Measurements from ENCODE around the gene MDH1B.

Gene MDH1B

DNA sequence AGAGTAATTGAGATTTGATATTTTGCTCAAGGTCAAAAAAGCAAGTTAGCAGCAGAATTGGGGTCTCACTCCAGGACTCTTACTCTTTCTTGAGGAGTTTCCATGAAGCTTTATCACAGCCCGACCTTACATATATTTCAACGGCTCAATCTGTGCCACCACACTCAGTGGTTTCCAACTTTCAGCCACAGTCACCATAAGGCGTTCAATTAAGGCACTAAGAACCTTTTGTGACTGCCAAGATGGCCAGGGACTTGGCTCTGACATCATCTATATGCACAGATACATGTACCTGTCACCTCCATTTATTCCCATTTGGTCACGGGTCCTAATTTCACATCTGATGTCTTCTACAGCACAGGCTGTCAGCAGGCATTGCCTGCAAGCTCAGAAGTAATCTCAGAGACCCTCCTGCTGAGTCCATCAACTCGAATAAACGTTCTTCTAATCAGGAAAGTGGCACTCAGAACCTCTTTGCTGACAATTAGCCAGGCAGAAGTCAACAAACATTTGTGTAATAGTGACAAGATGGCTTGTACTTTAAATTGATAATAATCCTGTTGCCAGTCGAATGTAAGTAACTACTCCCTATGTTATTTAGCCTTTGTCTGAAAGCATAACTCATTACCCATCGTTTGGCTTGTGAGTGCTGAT, 63.0 kb downstream of the MDH1B start:
- DNase-seq = no peak
- no peak overlapping the region for H2BK120ac ChIP-seq (ENCODE audit: low read depth, low read length)
- WGBS = 61% methylated on average over 6 of the region's 8 CpGs

DNA sequence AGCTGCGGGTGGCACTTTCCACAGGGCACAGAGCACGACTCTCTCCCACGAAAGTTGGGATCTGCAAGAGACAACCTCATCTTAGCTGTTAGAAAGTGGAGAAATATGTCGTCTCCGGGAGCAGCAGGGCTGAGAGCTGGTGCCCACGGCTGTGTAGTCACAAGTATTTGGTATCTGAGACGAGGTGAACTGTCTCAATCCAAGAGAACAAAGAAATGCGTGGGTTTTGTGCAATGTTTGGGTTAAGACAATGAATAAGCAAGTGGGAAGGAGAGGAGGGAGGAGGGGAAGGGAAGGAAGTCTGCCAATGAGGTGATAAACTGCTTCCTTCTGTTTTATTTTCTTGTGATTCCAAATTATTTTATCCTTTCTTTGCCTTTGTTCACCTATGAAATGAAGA, 65.0 kb downstream of the MDH1B start:
- H2BK5ac ChIP-seq (ENCODE audit: low read depth, low read length, poor library complexity, severe bottlenecking) = no peak overlapping the region
- H2BK15ac ChIP-seq (ENCODE audit: low read depth, poor library complexity, severe bottlenecking) = no peak overlapping the region
- no peak overlapping the region for H2AFZ ChIP-seq (ENCODE audit: low read depth, low read length)
- no peaks in the 10 kb centered on the region for H3K36me3 ChIP-seq (ENCODE audit: control insufficient read depth in 1 of 2, insufficient read depth in 2 of 2, low read depth in 1 of 2, low read length in 2 of 2)
- no peaks in the 10 kb centered on the region for H3K4me1 ChIP-seq (ENCODE audit: control insufficient read depth, insufficient read depth, low read depth, low read length)
- no peaks in the 10 kb centered on the region for H3K9me3 ChIP-seq (ENCODE audit: control insufficient read depth, low read length)
- no peak overlapping the region for H3K4me2 ChIP-seq (ENCODE audit: low read length, poor library complexity, severe bottlenecking)
- WGBS = 66% methylated on average over 8 of the region's 8 CpGs
- no peak overlapping the region for H2AK5ac ChIP-seq (ENCODE audit: low read length, severe bottlenecking)
- no peak overlapping the region for H3K9ac ChIP-seq (ENCODE audit: low read length)
- DNase-seq = no peak
- no peak overlapping the region for H2BK12ac ChIP-seq (ENCODE audit: low read length in 2 of 2)
- no peak overlapping the region for H3K14ac ChIP-seq (ENCODE audit: low read length in 2 of 2)
- no peak overlapping the region for H2BK120ac ChIP-seq (ENCODE audit: low read depth, low read length)
- H3K4me3 ChIP-seq (ENCODE audit: insufficient read depth in 1 of 2, low read depth in 1 of 2, low read length in 2 of 2) = no peak overlapping the region
- H3K27ac ChIP-seq (ENCODE audit: low read length, poor library complexity, severe bottlenecking) = no peak overlapping the region
- no peaks in the 10 kb centered on the region for H3K79me1 ChIP-seq (replicated peaks; ENCODE audit: low read length, poor library complexity, severe bottlenecking)
- H3K18ac ChIP-seq (ENCODE audit: low read depth in 1 of 2, low read length in 2 of 2) = no peak overlapping the region
- H3K27me3 ChIP-seq (ENCODE audit: control insufficient read depth in 1 of 2, insufficient read depth in 1 of 2, low read length in 2 of 2) = peaks cover 0 to 21% of the 10 kb centered on the region in 2 experiments
- no peak overlapping the region for H3K23ac ChIP-seq (ENCODE audit: low read length in 2 of 2)
- H4K91ac ChIP-seq (ENCODE audit: low read length) = no peak overlapping the region
- H3K4ac ChIP-seq (ENCODE audit: low read depth in 1 of 2, low read length in 2 of 2) = no peak overlapping the region
- H4K8ac ChIP-seq (ENCODE audit: low read length) = no peak overlapping the region

More for the DNA sequence above, 63.0 kb downstream of the MDH1B start:
- Histone ChIP-seq H2BK12ac (ENCODE audit: low read length in 2 of 2) (no peak overlapping the region), H3K4me1 (ENCODE audit: control insufficient read depth, insufficient read depth, low read depth, low read length) (no peaks in the 10 kb centered on the region), H3K4me2 (ENCODE audit: low read length, poor library complexity, severe bottlenecking) (no peak overlapping the region), H2AK5ac (ENCODE audit: low read length, severe bottlenecking) (no peak overlapping the region), H2BK5ac (ENCODE audit: low read depth, low read length, poor library complexity, severe bottlenecking) (no peak overlapping the region), H3K9ac (ENCODE audit: low read length) (no peak overlapping the region), H3K18ac (ENCODE audit: low read depth in 1 of 2, low read length in 2 of 2) (no peak overlapping the region), H4K91ac (ENCODE audit: low read length) (no peak overlapping the region), H4K8ac (ENCODE audit: low read length) (no peak overlapping the region), H3K36me3 (ENCODE audit: control insufficient read depth in 1 of 2, insufficient read depth in 2 of 2, low read depth in 1 of 2, low read length in 2 of 2) (no peaks in the 10 kb centered on the region), H3K27ac (ENCODE audit: low read length, poor library complexity, severe bottlenecking) (no peak overlapping the region), H3K14ac (ENCODE audit: low read length in 2 of 2) (no peak overlapping the region), H3K4ac (ENCODE audit: low read depth in 1 of 2, low read length in 2 of 2) (no peak overlapping the region), H3K27me3 (ENCODE audit: control insufficient read depth in 1 of 2, insufficient read depth in 1 of 2, low read length in 2 of 2) (peaks cover 0 to 24% of the 10 kb centered on the region in 2 experiments), H2AFZ (ENCODE audit: low read depth, low read length) (no peak overlapping the region), H2BK15ac (ENCODE audit: low read depth, poor library complexity, severe bottlenecking) (no peak overlapping the region), H3K79me1 (replicated peaks; ENCODE audit: low read length, poor library complexity, severe bottlenecking) (no peaks in the 10 kb centered on the region), H3K4me3 (ENCODE audit: insufficient read depth in 1 of 2, low read depth in 1 of 2, low read length in 2 of 2) (no peak overlapping the region), H3K9me3 (ENCODE audit: control insufficient read depth, low read length) (no peaks in the 10 kb centered on the region), H3K23ac (ENCODE audit: low read length in 2 of 2) (no peak overlapping the region)

DNA sequence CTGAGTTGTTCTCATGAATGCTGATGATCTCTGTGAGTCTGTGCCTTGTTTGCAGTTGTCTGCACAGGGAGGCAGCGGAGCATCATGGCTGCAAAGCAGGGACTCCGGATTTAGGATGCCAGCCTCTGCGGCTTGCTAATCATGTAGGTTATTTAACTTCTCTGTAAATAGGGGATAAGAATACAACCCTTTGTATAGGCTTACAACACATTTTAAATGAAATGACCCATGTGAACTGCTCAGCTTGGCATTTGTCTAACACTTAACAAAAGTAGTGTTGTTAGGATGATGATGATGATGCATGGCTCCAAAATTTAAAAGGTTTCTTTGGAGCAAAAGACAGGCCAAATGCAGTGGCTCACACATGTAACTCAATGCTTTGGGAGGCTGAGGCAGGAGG, 66.3 kb downstream of the MDH1B start:
- no peak overlapping the region for H3K4ac ChIP-seq (ENCODE audit: low read depth in 1 of 2, low read length in 2 of 2)
- whole genome bisulfite sequencing = 86% methylated on average over 1 of the region's 3 CpGs

DNA sequence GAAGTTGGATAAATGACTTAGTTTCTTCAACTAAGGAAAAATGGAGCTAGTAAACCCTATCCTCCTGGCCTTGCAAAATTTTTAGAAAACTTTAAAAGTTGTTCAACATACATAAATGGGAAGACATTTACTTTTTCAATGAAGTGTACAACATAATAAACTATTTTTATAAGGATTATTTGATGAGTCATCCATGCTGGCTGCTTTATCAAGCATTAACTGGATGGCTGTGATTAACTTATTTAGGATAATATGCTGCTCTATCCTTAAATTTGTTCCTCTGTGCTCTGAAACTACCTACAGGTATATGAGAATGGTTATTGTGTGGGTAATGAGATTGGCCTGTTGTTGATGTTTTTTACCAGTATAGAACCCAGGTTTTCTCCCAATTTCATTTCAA, 68.2 kb downstream of the MDH1B start:
- Histone ChIP-seq H3K14ac (ENCODE audit: low read length in 2 of 2) (no peak overlapping the region), H3K4me2 (ENCODE audit: low read length, poor library complexity, severe bottlenecking) (no peak overlapping the region), H3K4ac (ENCODE audit: low read depth in 1 of 2, low read length in 2 of 2) (no peak overlapping the region), H2BK12ac (ENCODE audit: low read length in 2 of 2) (no peak overlapping the region), H3K4me3 (ENCODE audit: insufficient read depth in 1 of 2, low read depth in 1 of 2, low read length in 2 of 2) (no peak overlapping the region), H3K23ac (ENCODE audit: low read length in 2 of 2) (no peak overlapping the region), H3K9me3 (ENCODE audit: control insufficient read depth, low read length) (no peaks in the 10 kb centered on the region), H4K91ac (ENCODE audit: low read length) (no peak overlapping the region), H3K36me3 (ENCODE audit: control insufficient read depth in 1 of 2, insufficient read depth in 2 of 2, low read depth in 1 of 2, low read length in 2 of 2) (no peaks in the 10 kb centered on the region), H3K79me1 (replicated peaks; ENCODE audit: low read length, poor library complexity, severe bottlenecking) (no peaks in the 10 kb centered on the region), H2BK120ac (ENCODE audit: low read depth, low read length) (no peak overlapping the region), H2BK15ac (ENCODE audit: low read depth, poor library complexity, severe bottlenecking) (no peak overlapping the region), H2AK5ac (ENCODE audit: low read length, severe bottlenecking) (no peak overlapping the region), H3K18ac (ENCODE audit: low read depth in 1 of 2, low read length in 2 of 2) (no peak overlapping the region), H4K8ac (ENCODE audit: low read length) (no peak overlapping the region), H3K27ac (ENCODE audit: low read length, poor library complexity, severe bottlenecking) (no peak overlapping the region), H3K9ac (ENCODE audit: low read length) (no peak overlapping the region), H3K27me3 (ENCODE audit: control insufficient read depth in 1 of 2, insufficient read depth in 1 of 2, low read length in 2 of 2) (peaks cover 0 to 8% of the 10 kb centered on the region in 2 experiments), H2BK5ac (ENCODE audit: low read depth, low read length, poor library complexity, severe bottlenecking) (no peak overlapping the region), H2AFZ (ENCODE audit: low read depth, low read length) (no peak overlapping the region), H3K4me1 (ENCODE audit: control insufficient read depth, insufficient read depth, low read depth, low read length) (no peaks in the 10 kb centered on the region)
- no peak for DNase-seq

More for the DNA sequence above, 66.3 kb downstream of the MDH1B start:
- H2AK5ac ChIP-seq (ENCODE audit: low read length, severe bottlenecking) = no peak overlapping the region
- no peak overlapping the region for H3K27ac ChIP-seq (ENCODE audit: low read length, poor library complexity, severe bottlenecking)
- no peak overlapping the region for H2BK12ac ChIP-seq (ENCODE audit: low read length in 2 of 2)
- H4K91ac ChIP-seq (ENCODE audit: low read length) = no peak overlapping the region
- no peaks in the 10 kb centered on the region for H3K4me1 ChIP-seq (ENCODE audit: control insufficient read depth, insufficient read depth, low read depth, low read length)
- no peak overlapping the region for H3K4me2 ChIP-seq (ENCODE audit: low read length, poor library complexity, severe bottlenecking)
- H3K36me3 ChIP-seq (ENCODE audit: control insufficient read depth in 1 of 2, insufficient read depth in 2 of 2, low read depth in 1 of 2, low read length in 2 of 2) = no peaks in the 10 kb centered on the region
- H3K4me3 ChIP-seq (ENCODE audit: insufficient read depth in 1 of 2, low read depth in 1 of 2, low read length in 2 of 2) = no peak overlapping the region
- H4K8ac ChIP-seq (ENCODE audit: low read length) = no peak overlapping the region
- H3K27me3 ChIP-seq (ENCODE audit: control insufficient read depth in 1 of 2, insufficient read depth in 1 of 2, low read length in 2 of 2) = peaks cover 0 to 21% of the 10 kb centered on the region in 2 experiments
- no peaks in the 10 kb centered on the region for H3K9me3 ChIP-seq (ENCODE audit: control insufficient read depth, low read length)
- no peak for DNase-seq
- no peak overlapping the region for H3K23ac ChIP-seq (ENCODE audit: low read length in 2 of 2)
- no peaks in the 10 kb centered on the region for H3K79me1 ChIP-seq (replicated peaks; ENCODE audit: low read length, poor library complexity, severe bottlenecking)
- H2BK120ac ChIP-seq (ENCODE audit: low read depth, low read length) = no peak overlapping the region
- no peak overlapping the region for H3K14ac ChIP-seq (ENCODE audit: low read length in 2 of 2)
- no peak overlapping the region for H2BK5ac ChIP-seq (ENCODE audit: low read depth, low read length, poor library complexity, severe bottlenecking)
- H3K18ac ChIP-seq (ENCODE audit: low read depth in 1 of 2, low read length in 2 of 2) = no peak overlapping the region
- H3K9ac ChIP-seq (ENCODE audit: low read length) = no peak overlapping the region
- no peak overlapping the region for H2BK15ac ChIP-seq (ENCODE audit: low read depth, poor library complexity, severe bottlenecking)
- H2AFZ ChIP-seq (ENCODE audit: low read depth, low read length) = no peak overlapping the region

Measured in mesenchymal stem cell (in vitro differentiated cells and primary cell).